GM13977 (cell line): ENCODE data around the gene TAF10.
A peak's percentile ranks its signal among the peaks of the same experiment; 100 is the strongest.

ENCODE experiments used
- DNase-seq: peaks from one replicate; pipeline ENCODE4 v3.0.0; 2012; ENCODE audit warnings: low spot score
- in situ Hi-C: fragments of 300-500 bp; cut with MboI; formaldehyde crosslinking; loops from one replicate; pipeline ENCODE4 v1.12.0; 2022; ENCODE audit warnings: low sequenced_read_pairs, low pct_unique_long_range_greater_than_20kb, mixed read lengths, inconsistent platforms; ENCODE audit not compliant: unreplicated experiment
- TF ChIP-seq, protein P1 (sequence below): IDR thresholded peaks from 2 replicates; pipeline ENCODE4 v1.5.1; 2012; ENCODE audit warnings: mild to moderate bottlenecking, control low read depth; ENCODE audit not compliant: insufficient read depth; ENCODE audit errors: extremely low read depth, missing control alignments

The TAF10 gene

DNA sequence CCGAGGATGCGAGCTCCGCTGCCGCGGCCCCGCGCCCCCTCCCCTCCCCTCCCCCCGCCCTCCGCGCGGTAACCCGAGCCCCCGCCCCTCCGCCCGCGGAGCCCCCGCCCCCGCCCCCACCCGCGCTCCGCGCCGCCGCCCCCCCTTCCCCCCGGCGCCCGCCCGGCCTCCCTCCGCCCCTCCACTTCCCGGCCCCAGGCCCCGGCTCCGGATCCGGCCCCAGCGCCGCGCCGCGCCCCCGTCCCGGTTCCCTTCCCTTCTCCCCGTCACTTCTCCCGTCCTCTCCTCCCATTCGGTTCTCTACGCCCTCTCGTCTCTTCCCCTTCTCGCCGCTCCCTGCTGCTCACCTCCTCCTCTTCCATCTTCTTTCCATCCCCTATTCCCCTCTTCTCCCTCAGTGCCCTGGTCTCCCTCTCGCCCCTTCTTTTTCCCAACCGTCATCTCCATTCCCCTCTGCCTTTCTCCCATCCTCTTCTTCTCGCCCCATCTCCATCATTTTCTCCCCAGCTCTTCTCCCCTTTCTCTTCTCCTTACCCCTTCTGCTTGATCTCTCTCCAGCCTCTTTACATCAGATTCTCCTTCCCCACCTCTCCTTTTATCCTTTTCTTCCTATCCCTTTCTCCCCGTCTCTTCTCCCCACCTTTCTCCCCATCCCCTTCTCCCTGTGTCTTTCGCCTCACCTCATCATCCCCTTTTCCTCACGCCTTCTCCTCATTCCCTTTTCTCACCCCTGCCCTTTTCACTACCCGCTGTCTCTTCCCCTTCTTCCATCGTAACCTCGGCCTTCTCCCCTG lies 44.0 kb upstream of the TAF10 start, which contains the start of gene DCHS1:
Gene DCHS1 (minus strand): TSS at position 20 of the 794 bp plus-strand sequence. CDS start 14,196 bp downstream, outside the sequence.
- in situ Hi-C loops, result no loop called here
- DNase-seq, result peak; percentile 32

DNA sequence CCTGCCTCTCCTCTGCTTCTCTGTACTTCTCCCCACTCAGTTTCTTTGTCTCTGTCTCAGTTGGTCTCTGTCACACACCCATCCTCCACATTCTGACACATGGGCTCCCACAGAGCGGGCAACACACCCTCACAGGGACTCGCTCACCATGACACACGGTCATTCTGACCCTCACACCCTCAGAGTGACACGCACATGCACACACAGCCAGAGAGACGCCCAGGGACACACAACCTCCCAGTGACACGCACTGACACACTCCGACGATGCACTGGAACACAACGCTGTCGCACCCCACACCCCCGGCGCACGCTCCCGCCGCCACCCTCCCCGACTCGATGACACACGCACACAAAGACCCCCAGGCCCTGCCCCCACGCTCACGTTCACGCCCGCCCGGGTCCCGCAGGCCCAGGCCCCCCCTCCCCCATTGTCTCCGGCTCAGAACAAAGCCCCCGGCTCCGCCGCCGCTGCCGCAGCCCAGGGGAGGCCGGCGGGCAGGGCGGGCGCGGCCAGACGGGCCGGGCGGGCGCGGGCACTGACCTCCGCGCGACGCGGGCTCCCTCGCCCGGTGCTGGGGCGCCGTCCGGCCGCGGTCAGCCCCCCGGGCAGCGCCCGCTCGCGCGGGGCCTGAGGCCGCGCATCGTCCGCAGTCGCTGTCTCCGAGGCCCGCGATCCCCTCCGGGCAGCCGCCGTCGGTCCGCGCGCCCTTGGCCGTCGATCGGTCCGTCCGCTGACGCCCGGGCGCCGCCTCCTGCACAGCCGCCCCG lies 43.2 kb upstream of the TAF10 start:
- TF ChIP-seq, protein P1, sequence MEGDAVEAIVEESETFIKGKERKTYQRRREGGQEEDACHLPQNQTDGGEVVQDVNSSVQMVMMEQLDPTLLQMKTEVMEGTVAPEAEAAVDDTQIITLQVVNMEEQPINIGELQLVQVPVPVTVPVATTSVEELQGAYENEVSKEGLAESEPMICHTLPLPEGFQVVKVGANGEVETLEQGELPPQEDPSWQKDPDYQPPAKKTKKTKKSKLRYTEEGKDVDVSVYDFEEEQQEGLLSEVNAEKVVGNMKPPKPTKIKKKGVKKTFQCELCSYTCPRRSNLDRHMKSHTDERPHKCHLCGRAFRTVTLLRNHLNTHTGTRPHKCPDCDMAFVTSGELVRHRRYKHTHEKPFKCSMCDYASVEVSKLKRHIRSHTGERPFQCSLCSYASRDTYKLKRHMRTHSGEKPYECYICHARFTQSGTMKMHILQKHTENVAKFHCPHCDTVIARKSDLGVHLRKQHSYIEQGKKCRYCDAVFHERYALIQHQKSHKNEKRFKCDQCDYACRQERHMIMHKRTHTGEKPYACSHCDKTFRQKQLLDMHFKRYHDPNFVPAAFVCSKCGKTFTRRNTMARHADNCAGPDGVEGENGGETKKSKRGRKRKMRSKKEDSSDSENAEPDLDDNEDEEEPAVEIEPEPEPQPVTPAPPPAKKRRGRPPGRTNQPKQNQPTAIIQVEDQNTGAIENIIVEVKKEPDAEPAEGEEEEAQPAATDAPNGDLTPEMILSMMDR, result no peak
- in situ Hi-C loops, result no loop called here
- DNase-seq, result peak; percentile 52

More for the DNA sequence above, 44.0 kb upstream of the TAF10 start, which contains the start of gene DCHS1:
- TF ChIP-seq, protein P1, result no peak

DNA sequence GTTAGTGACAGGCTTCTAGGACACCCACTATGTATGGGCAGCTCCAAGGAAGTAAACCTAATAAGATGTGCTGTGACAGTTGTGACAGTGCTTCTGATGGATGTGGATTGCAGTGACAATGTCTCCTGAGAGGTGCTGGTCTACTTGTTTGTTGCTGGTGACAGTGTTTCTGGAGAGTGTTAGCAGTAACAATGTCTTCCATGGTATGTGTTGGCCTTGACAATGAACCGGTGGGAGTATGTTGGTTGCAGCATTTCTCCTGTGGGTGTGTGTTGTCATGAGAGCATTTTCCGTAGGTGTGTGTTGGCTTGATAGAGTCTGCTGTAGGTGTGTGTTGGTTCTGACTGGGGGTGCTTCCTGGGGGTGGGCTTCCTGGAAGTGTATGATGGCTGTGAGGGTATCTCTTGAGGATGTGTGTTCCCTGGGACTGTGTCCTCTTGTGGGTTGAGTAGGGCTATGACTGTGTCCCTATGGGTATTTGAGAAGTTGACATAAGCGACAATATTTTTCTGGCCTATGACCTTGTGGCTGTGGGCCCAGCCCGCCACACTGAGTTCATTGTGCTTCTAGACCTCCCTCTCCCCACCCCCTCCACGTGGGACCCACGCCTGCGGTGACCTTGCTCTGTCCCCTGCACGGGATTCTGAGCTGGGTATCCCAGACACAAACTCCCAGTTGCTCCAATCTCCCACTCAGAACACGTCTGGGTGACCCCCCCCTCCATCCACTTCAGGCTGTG lies 42.4 kb upstream of the TAF10 start:
- peak; percentile 12 for DNase-seq
- TF ChIP-seq, protein P1, result no peak
- in situ Hi-C loops, result no loop called here

DNA sequence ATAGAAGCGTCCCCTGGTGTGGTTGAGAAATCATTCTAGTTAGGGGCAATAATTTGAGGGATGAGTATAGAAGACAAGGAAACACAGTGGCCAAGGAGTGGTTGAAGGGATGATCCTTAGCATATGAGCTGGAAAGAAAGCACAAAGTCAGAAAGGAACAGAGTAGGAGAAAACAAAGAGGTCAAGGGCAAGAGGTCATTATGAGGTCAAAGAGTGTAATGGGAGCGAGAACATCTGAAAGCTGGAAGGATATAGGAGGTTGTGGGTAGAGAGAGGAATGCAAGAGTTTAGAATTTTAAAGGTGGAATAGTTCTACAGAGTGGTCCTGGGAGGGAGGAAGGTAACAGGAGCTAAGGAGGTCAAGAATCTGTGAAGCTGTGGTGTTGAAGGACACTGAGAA lies 41.6 kb upstream of the TAF10 start:
- peak; percentile 2 for DNase-seq
- in situ Hi-C loops, result no loop called here
- TF ChIP-seq, protein P1, result no peak

DNA sequence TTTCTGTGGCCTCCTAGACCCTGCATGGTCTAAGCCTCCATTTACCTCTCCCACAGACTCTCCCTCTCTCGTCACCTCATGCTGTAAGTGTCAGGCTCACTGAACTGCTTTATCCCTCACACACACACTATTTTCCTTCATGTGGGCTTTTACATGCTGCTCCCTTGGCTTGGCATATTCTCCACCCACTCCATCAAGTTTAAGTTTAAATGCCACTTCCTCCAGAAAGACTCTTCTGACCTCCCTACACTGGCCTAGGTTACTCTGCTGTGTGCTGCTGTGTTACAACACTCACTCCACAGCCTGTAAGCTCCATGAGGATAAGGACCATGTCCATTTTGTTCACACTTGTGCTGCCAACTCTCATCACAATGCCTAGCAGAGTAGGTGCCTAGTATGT lies 41.1 kb upstream of the TAF10 start:
- no peak for DNase-seq
- in situ Hi-C loops, result no loop called here
- TF ChIP-seq, protein P1, result no peak

DNA sequence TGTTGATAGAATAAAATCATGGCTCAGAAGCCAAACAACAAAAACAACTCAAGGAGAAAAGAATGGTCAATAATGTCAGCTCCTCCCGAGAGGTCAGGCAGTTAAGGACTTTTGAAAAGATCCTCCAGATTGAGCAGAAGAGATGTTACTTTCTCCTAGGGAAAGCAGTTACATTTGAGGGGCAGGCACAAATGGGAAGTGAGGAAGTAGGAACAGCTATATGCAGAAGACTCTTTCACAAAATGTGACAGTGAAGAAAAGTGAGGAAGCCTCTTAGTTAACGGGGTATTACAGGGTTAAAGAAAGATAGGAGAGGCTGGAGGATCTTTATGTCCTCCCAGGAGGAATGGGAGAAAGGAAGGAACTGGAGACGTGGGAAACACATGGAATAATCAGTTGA lies 40.2 kb upstream of the TAF10 start:
- TF ChIP-seq, protein P1, result no peak
- no peak for DNase-seq
- in situ Hi-C loops, result no loop called here
